HCT116 (cell line): Measurements from ENCODE around the gene RNF212. TPM values are rescaled to one million over a fixed set of nuclear protein-coding genes. Genes with fewer than 3 reads are reported as not detected.

Experiments
- ATAC-seq: fragments of 200-7000 bp; cut with Tn5 transposase; 2 replicates; pipeline ENCODE4 v1.9.1; 2020; ENCODE audit warnings: mild to moderate bottlenecking, moderate library complexity
- BruUV-seq: library from RNA; stranded (reverse); fragments of 400-500 nt; replicated peaks from 2 replicates; lab custom pipeline; 2021; lab: Mats Ljungman, UMichigan
- CTCF ChIA-PET: fragments of 300-600 bp; sonication (Branson Sonifier 250); formaldehyde crosslinking; loops from one replicate; lab custom pipeline; 2021; ENCODE audit warnings: antibody characterized with exemption; lab: Charles Lee
- POLR2A ChIA-PET: fragments of 300-600, 350-600 bp; sonication (Branson Sonifier 250); formaldehyde crosslinking; loops from one replicate; lab custom pipeline; 2021; ENCODE audit warnings: antibody characterized with exemption; lab: Charles Lee
- RAD21 ChIA-PET, 2 experiments: fragments of 300-600 bp; sonication (Branson Sonifier 250); formaldehyde crosslinking; loops; one replicate each; lab custom pipeline; 2023; ENCODE audit warnings: low total read pairs in 2 of 2; ENCODE audit not compliant: uncharacterized antibody in 2 of 2, unreplicated experiment in 2 of 2, low non-redundant PET in 1 of 2; lab: Charles Lee
- DNase-seq: peaks from one replicate; pipeline ENCODE4 v3.0.0-alpha.2; 2010; ENCODE audit warnings: low read depth, low spot score
- H2AFZ ChIP-seq: fragments of 200-600 bp; shearing (Covaris generic), sonication (generic); 2 replicates; pipeline ENCODE4 v1.6.1; 2017; ENCODE audit warnings: low read depth, mixed run types, mixed read lengths, antibody characterized with exemption, low read length; ENCODE audit not compliant: poor library complexity, severe bottlenecking
- H3K27ac ChIP-seq: 2 replicates; pipeline ENCODE4 v1.5.1; 2012; ENCODE audit warnings: low read depth, low read length
- H3K27me3 ChIP-seq: fragments of 200-600 bp; sonication (generic); 2 replicates; pipeline ENCODE4 v1.6.1; 2016; ENCODE audit warnings: mixed run types, low read length, mixed read lengths; ENCODE audit not compliant: insufficient read depth
- H3K36me3 ChIP-seq, 2 experiments: fragments of 200-500 bp in 1 of 2; fragments of 200-600 bp in 1 of 2; sonication (Bioruptor generic) in 1 of 2; sonication (generic) in 1 of 2; 2 replicates each; pipeline versions ENCODE4 v1.5.1 to v1.6.1; 2014 to 2016; ENCODE audit warnings: low read length in 2 of 2, inconsistent platforms in 1 of 2, mixed read lengths in 1 of 2, mixed run types in 1 of 2; ENCODE audit not compliant: insufficient read depth in 2 of 2, control insufficient read depth in 1 of 2
- H3K4me1 ChIP-seq, 2 experiments: fragments of 200-600 bp in 1 of 2; sonication (generic) in 1 of 2; 2 replicates each; pipeline versions ENCODE4 v1.5.1 to v1.6.1; 2012 to 2017; ENCODE audit warnings: low read length in 2 of 2, inconsistent platforms in 1 of 2, mild to moderate bottlenecking in 1 of 2, mixed read lengths in 1 of 2, mixed run types in 1 of 2, moderate library complexity in 1 of 2; ENCODE audit not compliant: insufficient read depth in 2 of 2, control insufficient read depth in 1 of 2
- H3K4me2 ChIP-seq: fragments of 200-600 bp; sonication (generic); 2 replicates; pipeline ENCODE4 v1.6.1; 2017; ENCODE audit warnings: mixed run types, low read length, mixed read lengths
- H3K4me3 ChIP-seq, 2 experiments: fragments of 200-600 bp in 1 of 2; sonication (generic) in 1 of 2; replicated peaks in 1 of 2; 2 replicates each; pipeline ENCODE4 v1.5.1; 2011 to 2016; ENCODE audit warnings: low read length in 2 of 2, control low read depth in 1 of 2, low read depth in 1 of 2, mild to moderate bottlenecking in 1 of 2, mixed read lengths in 1 of 2, mixed run types in 1 of 2
- H3K79me2 ChIP-seq: fragments of 200-600 bp; sonication (generic); 2 replicates; pipeline ENCODE4 v1.6.1; 2017; ENCODE audit warnings: mild to moderate bottlenecking, mixed run types, low read length, moderate library complexity, mixed read lengths; ENCODE audit not compliant: insufficient read depth
- H3K9ac ChIP-seq: fragments of 200-600 bp; sonication (generic); 2 replicates; pipeline ENCODE4 v1.6.1; 2016; ENCODE audit warnings: low read length, mixed read lengths
- H3K9me2 ChIP-seq: fragments of 200-600 bp; sonication (generic), shearing (Covaris generic); 2 replicates; pipeline ENCODE4 v1.6.1; 2017; ENCODE audit warnings: mixed run types, mild to moderate bottlenecking, moderate library complexity; ENCODE audit not compliant: insufficient read depth
- H3K9me3 ChIP-seq, 2 experiments: fragments of 200-500 bp in 1 of 2; fragments of 200-600 bp in 1 of 2; sonication (Bioruptor generic) in 1 of 2; sonication (generic) in 1 of 2; 2 replicates each; pipeline ENCODE4 v1.6.1; 2014 to 2017; ENCODE audit warnings: low read length in 2 of 2, mixed read lengths in 2 of 2, inconsistent platforms in 1 of 2, low read depth in 1 of 2, mild to moderate bottlenecking in 1 of 2, mixed run types in 1 of 2, moderate library complexity in 1 of 2; ENCODE audit not compliant: control insufficient read depth in 1 of 2, insufficient read depth in 1 of 2
- H4K20me1 ChIP-seq: fragments of 200-600 bp; sonication (generic), shearing (Covaris generic); 2 replicates; pipeline ENCODE4 v1.6.1; 2017; ENCODE audit warnings: mixed run types, mild to moderate bottlenecking, moderate library complexity; ENCODE audit not compliant: insufficient read depth
- EGR1 ChIP-seq: IDR thresholded peaks from 2 replicates; pipeline ENCODE4 v1.6.1; 2012; ENCODE audit warnings: low read depth
- ELF1 ChIP-seq: IDR thresholded peaks from 2 replicates; pipeline ENCODE4 v1.6.1; 2012; ENCODE audit warnings: low read depth, borderline replicate concordance
- EZH2phosphoT487 ChIP-seq: fragments of 200-600 bp; IDR thresholded peaks from 2 replicates; pipeline ENCODE4 v1.6.1; 2018; ENCODE audit warnings: antibody characterized with exemption, borderline replicate concordance
- POLR2A ChIP-seq: IDR thresholded peaks from 2 replicates; pipeline ENCODE4 v1.7.0; 2011; ENCODE audit warnings: borderline replicate concordance; ENCODE audit not compliant: insufficient read depth, insufficient read length; ENCODE audit errors: extremely low read depth
- POLR2AphosphoS5 ChIP-seq: IDR thresholded peaks from 2 replicates; pipeline ENCODE4 v1.6.1; 2011; ENCODE audit warnings: mild to moderate bottlenecking, low read depth, low read length, moderate library complexity
- SIN3A ChIP-seq: IDR thresholded peaks from 2 replicates; pipeline ENCODE4 v1.6.1; 2012; ENCODE audit warnings: low read depth
- SP1 ChIP-seq: IDR thresholded peaks from 2 replicates; pipeline ENCODE4 v1.6.1; 2012; ENCODE audit warnings: low read depth
- SRF ChIP-seq: IDR thresholded peaks from 2 replicates; pipeline ENCODE4 v1.6.1; 2012; ENCODE audit warnings: low read depth
- TCF7L2 ChIP-seq: IDR thresholded peaks from 2 replicates; pipeline ENCODE4 v1.7.0; 2011; ENCODE audit warnings: borderline replicate concordance, inconsistent platforms; ENCODE audit not compliant: insufficient read depth, insufficient read length; ENCODE audit errors: extremely low read depth
- YY1 ChIP-seq: IDR thresholded peaks from 2 replicates; pipeline ENCODE4 v1.6.1; 2011; ENCODE audit warnings: low read length, low read depth, moderate library complexity, mild to moderate bottlenecking; ENCODE audit not compliant: insufficient replicate concordance; ENCODE audit errors: extremely low read depth
- ZFX ChIP-seq: fragments of 450-650 bp; IDR thresholded peaks from 2 replicates; pipeline ENCODE4 v1.6.1; 2017
- intact Hi-C: fragments of 100-400 bp; cut with micrococcal nuclease; formaldehyde crosslinking; loops from 2 replicates; pipeline ENCODE4 v1.10.0; 2022
- total RNA-seq: library from RNA; stranded (reverse); gene quantifications from one replicate; pipeline ENCODE4 v1.2.1, GENCODE V29; 2021; ENCODE audit not compliant: unreplicated experiment
- TF ChIP-seq, protein P1 (sequence below): IDR thresholded peaks from 2 replicates; pipeline ENCODE4 v1.6.1; 2012
- TF ChIP-seq, protein P2 (sequence below): IDR thresholded peaks from 2 replicates; pipeline ENCODE4 v1.6.1; 2011; ENCODE audit warnings: mild to moderate bottlenecking, low read length, moderate library complexity; ENCODE audit not compliant: insufficient replicate concordance; ENCODE audit errors: extremely low read depth
- TF ChIP-seq, protein P3 (sequence below), 3 experiments: fragments of 200-600 bp in 1 of 3; sonication (generic) in 1 of 3; IDR thresholded peaks in 2 of 3; conservative IDR thresholded peaks in 1 of 3; 2 replicates each; pipeline ENCODE4 v1.5.1; 2012 to 2017; ENCODE audit warnings: low read depth in 2 of 3, low read length in 2 of 3, antibody characterized with exemption in 1 of 3, borderline replicate concordance in 1 of 3, control low read depth in 1 of 3, mild to moderate bottlenecking in 1 of 3, mixed read lengths in 1 of 3, mixed run types in 1 of 3, moderate library complexity in 1 of 3; ENCODE audit not compliant: insufficient read depth in 1 of 3

RNF212 gene
- total RNA-seq, 1 experiment from 2014 or later, result not detected

DNA sequence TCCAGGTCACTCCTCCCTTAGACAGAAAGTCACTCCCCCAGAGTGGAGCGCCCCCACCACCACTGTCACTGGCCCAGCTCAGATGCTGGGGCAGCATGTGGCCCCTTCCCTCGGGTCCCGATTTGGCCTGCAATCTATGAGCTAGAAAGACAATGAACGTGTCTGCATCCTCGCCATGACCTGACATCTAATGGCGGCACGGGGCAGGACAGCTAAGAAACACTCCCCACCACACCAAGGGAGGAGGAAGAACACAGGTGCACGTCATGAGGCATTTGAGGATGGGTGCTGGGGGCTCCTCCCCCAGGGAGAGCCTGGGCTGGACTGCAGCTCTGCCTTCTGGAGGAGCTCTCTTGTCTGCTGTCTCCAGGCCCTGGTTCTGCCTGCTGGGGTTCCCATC lies 8.7 kb downstream of the RNF212 start (continued):
- TF ChIP-seq, protein P1, sequence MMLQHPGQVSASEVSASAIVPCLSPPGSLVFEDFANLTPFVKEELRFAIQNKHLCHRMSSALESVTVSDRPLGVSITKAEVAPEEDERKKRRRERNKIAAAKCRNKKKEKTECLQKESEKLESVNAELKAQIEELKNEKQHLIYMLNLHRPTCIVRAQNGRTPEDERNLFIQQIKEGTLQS, result no peak
- TF ChIP-seq TCF7L2 (no peak), SRF (no peak), ELF1 (no peak), EZH2phosphoT487 (no peak), SIN3A (no peak), SP1 (no peak), YY1 (no peak), POLR2AphosphoS5 (no peak)
- TF ChIP-seq, protein P2, sequence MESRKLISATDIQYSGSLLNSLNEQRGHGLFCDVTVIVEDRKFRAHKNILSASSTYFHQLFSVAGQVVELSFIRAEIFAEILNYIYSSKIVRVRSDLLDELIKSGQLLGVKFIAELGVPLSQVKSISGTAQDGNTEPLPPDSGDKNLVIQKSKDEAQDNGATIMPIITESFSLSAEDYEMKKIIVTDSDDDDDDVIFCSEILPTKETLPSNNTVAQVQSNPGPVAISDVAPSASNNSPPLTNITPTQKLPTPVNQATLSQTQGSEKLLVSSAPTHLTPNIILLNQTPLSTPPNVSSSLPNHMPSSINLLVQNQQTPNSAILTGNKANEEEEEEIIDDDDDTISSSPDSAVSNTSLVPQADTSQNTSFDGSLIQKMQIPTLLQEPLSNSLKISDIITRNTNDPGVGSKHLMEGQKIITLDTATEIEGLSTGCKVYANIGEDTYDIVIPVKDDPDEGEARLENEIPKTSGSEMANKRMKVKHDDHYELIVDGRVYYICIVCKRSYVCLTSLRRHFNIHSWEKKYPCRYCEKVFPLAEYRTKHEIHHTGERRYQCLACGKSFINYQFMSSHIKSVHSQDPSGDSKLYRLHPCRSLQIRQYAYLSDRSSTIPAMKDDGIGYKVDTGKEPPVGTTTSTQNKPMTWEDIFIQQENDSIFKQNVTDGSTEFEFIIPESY, result no peak

DNA sequence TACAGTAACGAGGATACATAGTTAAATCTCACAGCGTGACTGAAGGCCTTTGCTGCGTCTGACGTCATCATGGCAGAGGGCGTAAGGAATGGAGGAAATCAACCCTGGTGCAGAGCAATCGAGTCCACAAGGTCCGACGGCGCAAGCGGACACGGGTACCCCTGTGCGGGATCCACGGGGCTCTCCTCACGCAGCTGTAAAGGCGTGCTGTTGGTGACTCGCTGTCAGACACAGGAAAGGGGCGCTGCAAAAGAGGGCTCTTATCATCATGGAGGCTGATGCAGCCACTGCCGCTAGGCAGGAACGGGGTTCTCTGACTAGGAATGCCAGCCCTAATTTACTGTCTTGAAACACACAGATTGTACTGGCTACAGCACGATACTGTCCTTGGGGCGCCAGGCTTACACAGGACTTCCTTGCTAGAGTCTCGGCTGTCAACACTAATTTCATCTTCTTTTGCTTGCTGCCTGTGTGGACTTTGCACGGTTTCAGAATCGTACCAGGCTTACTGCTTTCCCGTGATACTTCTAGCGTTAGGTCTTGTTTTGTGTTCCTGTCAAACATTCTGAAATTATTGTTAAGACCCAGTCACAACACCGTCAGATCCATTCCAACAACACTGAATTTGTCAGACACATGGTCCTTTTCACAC lies 13.6 kb downstream of the RNF212 start:
- no peak overlapping the region for H3K27ac ChIP-seq
- no peaks in the 10 kb centered on the region for H3K9me3 ChIP-seq
- RAD21 ChIA-PET, result no interaction called here
- H3K4me2 ChIP-seq, result no peak overlapping the region
- CTCF ChIA-PET, result no interaction called here
- no peaks in the 10 kb centered on the region for H3K27me3 ChIP-seq
- H3K79me2 ChIP-seq, result no peaks in the 10 kb centered on the region
- POLR2A ChIA-PET, result no interaction called here
- H4K20me1 ChIP-seq, result no peaks in the 10 kb centered on the region
- ATAC-seq, result no peak
- no peaks in the 10 kb centered on the region for H3K36me3 ChIP-seq
- BruUV-seq, result no TSS peak
- no peak overlapping the region for H3K4me3 ChIP-seq
- no peak for DNase-seq
- H2AFZ ChIP-seq, result no peak overlapping the region
- H3K9ac ChIP-seq, result no peak overlapping the region
- intact Hi-C loops, result no loop called here
- no peaks in the 10 kb centered on the region for H3K9me2 ChIP-seq
- H3K4me1 ChIP-seq, result no peaks in the 10 kb centered on the region
- TF ChIP-seq ELF1, result no peak
- TF ChIP-seq, protein P3, sequence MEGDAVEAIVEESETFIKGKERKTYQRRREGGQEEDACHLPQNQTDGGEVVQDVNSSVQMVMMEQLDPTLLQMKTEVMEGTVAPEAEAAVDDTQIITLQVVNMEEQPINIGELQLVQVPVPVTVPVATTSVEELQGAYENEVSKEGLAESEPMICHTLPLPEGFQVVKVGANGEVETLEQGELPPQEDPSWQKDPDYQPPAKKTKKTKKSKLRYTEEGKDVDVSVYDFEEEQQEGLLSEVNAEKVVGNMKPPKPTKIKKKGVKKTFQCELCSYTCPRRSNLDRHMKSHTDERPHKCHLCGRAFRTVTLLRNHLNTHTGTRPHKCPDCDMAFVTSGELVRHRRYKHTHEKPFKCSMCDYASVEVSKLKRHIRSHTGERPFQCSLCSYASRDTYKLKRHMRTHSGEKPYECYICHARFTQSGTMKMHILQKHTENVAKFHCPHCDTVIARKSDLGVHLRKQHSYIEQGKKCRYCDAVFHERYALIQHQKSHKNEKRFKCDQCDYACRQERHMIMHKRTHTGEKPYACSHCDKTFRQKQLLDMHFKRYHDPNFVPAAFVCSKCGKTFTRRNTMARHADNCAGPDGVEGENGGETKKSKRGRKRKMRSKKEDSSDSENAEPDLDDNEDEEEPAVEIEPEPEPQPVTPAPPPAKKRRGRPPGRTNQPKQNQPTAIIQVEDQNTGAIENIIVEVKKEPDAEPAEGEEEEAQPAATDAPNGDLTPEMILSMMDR (IDR thresholded peaks at IDR 0.05 in 2 of 3, conservative IDR thresholded peaks at IDR 0.05 in 1 of 3; ENCODE audit: borderline replicate concordance in 1 of 3, insufficient read depth in 1 of 3, low read depth in 2 of 3, low read length in 2 of 3), result no peak
- TF ChIP-seq SRF, result no peak
- TF ChIP-seq POLR2AphosphoS5, result no peak
- TF ChIP-seq, protein P2, result no peak
- TF ChIP-seq POLR2A, result no peak
- no peak for TF ChIP-seq ZFX
- TF ChIP-seq EGR1, result no peak
- no peak for TF ChIP-seq YY1
